ENCODE results near the gene CROCC2. TPM values are rescaled to one million over a fixed set of nuclear protein-coding genes. Genes with fewer than 3 reads are reported as not detected.
A peak's percentile ranks its signal among the peaks of the same experiment; 100 is the strongest.

The CROCC2 gene
- total RNA-seq, 2 experiments from 2014 or later = not detected

GRCh38 chr2:241020201-241020600, 114.1 kb downstream of the CROCC2 start:
- POLR2A ChIA-PET = no interaction called here
- intact Hi-C loops (cut with DNase I, micrococcal nuclease) = no loop called here

GRCh38 chr2:241020629-241021190, 114.6 kb downstream of the CROCC2 start:
- Mint-ChIP-seq H3K9me3 (ENCODE audit: low read depth) (peaks cover 3% of the 10 kb centered on the region), H3K4me1 (no peaks in the 10 kb centered on the region), H3K27me3 (no peaks in the 10 kb centered on the region), H3K27ac (no peak overlapping the region), H3K4me3 (no peak overlapping the region), H3K36me3 (ENCODE audit: low read depth) (peaks cover 3% of the 10 kb centered on the region)
- ATAC-seq = no peak
- DNase-seq = no peak
- ChIA-PET POLR2A (no interaction called here), CTCF (interaction anchor here (0.6 kb wide), 1 partner anchor 288 kb away, joined by 3 read pairs; no protein-coding TSS in a partner anchor)
- intact Hi-C loops (cut with DNase I, micrococcal nuclease) = no loop called here

More at GRCh38 chr2:241020201-241020600, 114.1 kb downstream of the CROCC2 start:
- H3K4me3 Mint-ChIP-seq = no peak overlapping the region
- DNase-seq (no peak), ATAC-seq (no peak)
- H3K27me3 Mint-ChIP-seq = no peaks in the 10 kb centered on the region
- H3K4me1 Mint-ChIP-seq = no peaks in the 10 kb centered on the region
- no peaks in the 10 kb centered on the region for H3K9me3 Mint-ChIP-seq (ENCODE audit: low read depth)
- no peak overlapping the region for H3K27ac Mint-ChIP-seq
- CTCF ChIA-PET = interaction anchor here (0.6 kb wide), 1 partner anchor 287 kb away, joined by 3 read pairs; no protein-coding TSS in a partner anchor
- no peaks in the 10 kb centered on the region for H3K36me3 Mint-ChIP-seq (ENCODE audit: low read depth)

GRCh38 chr2:241025639-241026038, 119.5 kb downstream of the CROCC2 start:
- no peak for ATAC-seq
- H3K27me3 Mint-ChIP-seq = no peaks in the 10 kb centered on the region
- H3K9me3 Mint-ChIP-seq (ENCODE audit: low read depth) = peaks cover 12% of the 10 kb centered on the region
- peaks cover 8% of the 10 kb centered on the region for H3K36me3 Mint-ChIP-seq (ENCODE audit: low read depth)
- H3K4me1 Mint-ChIP-seq = no peaks in the 10 kb centered on the region
- POLR2A ChIA-PET = no interaction called here
- intact Hi-C loops (cut with DNase I, micrococcal nuclease) = no loop called here
- H3K4me3 Mint-ChIP-seq = no peak overlapping the region
- DNase-seq = no peak
- H3K27ac Mint-ChIP-seq = no peak overlapping the region
- CTCF ChIA-PET = no interaction called here

- DNase-seq (no peak), ATAC-seq (no peak)
- intact Hi-C loops (cut with DNase I, micrococcal nuclease) = no loop called here
- H3K9me3 Mint-ChIP-seq (ENCODE audit: low read depth) = peaks cover 12% of the 10 kb centered on the region
- CTCF ChIA-PET = no interaction called here
- no peak overlapping the region for H3K27ac Mint-ChIP-seq
- POLR2A ChIA-PET = no interaction called here
- no peak overlapping the region for H3K4me3 Mint-ChIP-seq
- peaks cover 8% of the 10 kb centered on the region for H3K36me3 Mint-ChIP-seq (ENCODE audit: low read depth)
- no peaks in the 10 kb centered on the region for H3K4me1 Mint-ChIP-seq
- no peaks in the 10 kb centered on the region for H3K27me3 Mint-ChIP-seq
Measured at GRCh38 chr2:241029599-241030332, 123.6 kb downstream of the CROCC2 start.

- DNase-seq (no peak), ATAC-seq (no peak)
- CTCF ChIA-PET = no interaction called here
Measured at GRCh38 chr2:241030333-241030680, 124.2 kb downstream of the CROCC2 start.

GRCh38 chr2:241030883-241031282, 124.7 kb downstream of the CROCC2 start:
- no peak overlapping the region for H3K27ac Mint-ChIP-seq
- no peak overlapping the region for H3K4me3 Mint-ChIP-seq
- intact Hi-C loops (cut with DNase I, micrococcal nuclease) = no loop called here
- H3K9me3 Mint-ChIP-seq (ENCODE audit: low read depth) = peaks cover 8% of the 10 kb centered on the region
- POLR2A ChIA-PET = no interaction called here
- CTCF ChIA-PET = interaction anchor here (0.6 kb wide), 1 partner anchor 43 kb away, joined by 4 read pairs; no protein-coding TSS in a partner anchor
- no peak for DNase-seq
- no peaks in the 10 kb centered on the region for H3K4me1 Mint-ChIP-seq
- H3K27me3 Mint-ChIP-seq = no peaks in the 10 kb centered on the region
- no peak for ATAC-seq
- H3K36me3 Mint-ChIP-seq (ENCODE audit: low read depth) = peaks cover 5% of the 10 kb centered on the region

More at GRCh38 chr2:241030333-241030680, 124.2 kb downstream of the CROCC2 start:
- Mint-ChIP-seq H3K4me3 (no peak overlapping the region), H3K36me3 (ENCODE audit: low read depth) (peaks cover 8% of the 10 kb centered on the region), H3K27ac (no peak overlapping the region), H3K9me3 (ENCODE audit: low read depth) (peaks cover 12% of the 10 kb centered on the region), H3K4me1 (no peaks in the 10 kb centered on the region), H3K27me3 (no peaks in the 10 kb centered on the region)
- POLR2A ChIA-PET = no interaction called here
- intact Hi-C loops (cut with DNase I, micrococcal nuclease) = no loop called here

GRCh38 chr2:241031436-241032165, 125.5 kb downstream of the CROCC2 start:
- peaks cover 2% of the 10 kb centered on the region for H3K36me3 Mint-ChIP-seq (ENCODE audit: low read depth)
- no peaks in the 10 kb centered on the region for H3K4me1 Mint-ChIP-seq
- H3K9me3 Mint-ChIP-seq (ENCODE audit: low read depth) = peaks cover 5% of the 10 kb centered on the region
- DNase-seq = no peak
- no peak overlapping the region for H3K4me3 Mint-ChIP-seq
- H3K27me3 Mint-ChIP-seq = no peaks in the 10 kb centered on the region
- H3K27ac Mint-ChIP-seq = no peak overlapping the region
- CTCF ChIA-PET = no interaction called here
- intact Hi-C loops (cut with DNase I, micrococcal nuclease) = no loop called here
- no peak for ATAC-seq
- POLR2A ChIA-PET = no interaction called here

GRCh38 chr2:241033336-241033987, 127.3 kb downstream of the CROCC2 start:
- no peaks in the 10 kb centered on the region for H3K36me3 Mint-ChIP-seq (ENCODE audit: low read depth)
- H3K27ac Mint-ChIP-seq = no peak overlapping the region
- no peak for DNase-seq
- ChIA-PET POLR2A (no interaction called here), CTCF (interaction anchor here (0.6 kb wide), 1 partner anchor 9 kb away, joined by 3 read pairs; no protein-coding TSS in a partner anchor)
- H3K9me3 Mint-ChIP-seq (ENCODE audit: low read depth) = no peaks in the 10 kb centered on the region
- intact Hi-C loops (cut with DNase I, micrococcal nuclease) = no loop called here
- no peaks in the 10 kb centered on the region for H3K27me3 Mint-ChIP-seq
- no peak overlapping the region for H3K4me3 Mint-ChIP-seq
- ATAC-seq = no peak
- H3K4me1 Mint-ChIP-seq = peaks cover 7% of the 10 kb centered on the region

GRCh38 chr2:241033994-241034393, 127.9 kb downstream of the CROCC2 start:
- H3K4me1 Mint-ChIP-seq = peaks cover 7% of the 10 kb centered on the region
- intact Hi-C loops (cut with DNase I, micrococcal nuclease) = no loop called here
- no peak for ATAC-seq
- H3K27me3 Mint-ChIP-seq = no peaks in the 10 kb centered on the region
- H3K4me3 Mint-ChIP-seq = no peak overlapping the region
- H3K36me3 Mint-ChIP-seq (ENCODE audit: low read depth) = no peaks in the 10 kb centered on the region
- H3K27ac Mint-ChIP-seq = no peak overlapping the region
- DNase-seq = no peak
- ChIA-PET POLR2A (no interaction called here), CTCF (no interaction called here)
- H3K9me3 Mint-ChIP-seq (ENCODE audit: low read depth) = no peaks in the 10 kb centered on the region

- intact Hi-C loops (cut with DNase I, micrococcal nuclease) = no loop called here
- ChIA-PET POLR2A (no interaction called here), CTCF (no interaction called here)
- DNase-seq (no peak), ATAC-seq (no peak)
- H3K4me1 Mint-ChIP-seq = peaks cover 7% of the 10 kb centered on the region
- H3K4me3 Mint-ChIP-seq = no peak overlapping the region
- H3K27me3 Mint-ChIP-seq = no peaks in the 10 kb centered on the region
- H3K36me3 Mint-ChIP-seq (ENCODE audit: low read depth) = no peaks in the 10 kb centered on the region
- H3K27ac Mint-ChIP-seq = no peak overlapping the region
- H3K9me3 Mint-ChIP-seq (ENCODE audit: low read depth) = no peaks in the 10 kb centered on the region
Measured at GRCh38 chr2:241034490-241035141, 128.5 kb downstream of the CROCC2 start.

GRCh38 chr2:241035142-241035817, 129.1 kb downstream of the CROCC2 start:
- Mint-ChIP-seq H3K4me1 (peaks cover 7% of the 10 kb centered on the region), H3K9me3 (ENCODE audit: low read depth) (no peaks in the 10 kb centered on the region), H3K27me3 (no peaks in the 10 kb centered on the region), H3K4me3 (no peak overlapping the region), H3K36me3 (ENCODE audit: low read depth) (no peaks in the 10 kb centered on the region), H3K27ac (no peak overlapping the region)
- ChIA-PET CTCF (no interaction called here), POLR2A (no interaction called here)
- intact Hi-C loops (cut with DNase I, micrococcal nuclease) = no loop called here
- ATAC-seq = no peak
- peak; percentile 50 for DNase-seq
